Measurements from ENCODE around the gene ZNF879.

DNA sequence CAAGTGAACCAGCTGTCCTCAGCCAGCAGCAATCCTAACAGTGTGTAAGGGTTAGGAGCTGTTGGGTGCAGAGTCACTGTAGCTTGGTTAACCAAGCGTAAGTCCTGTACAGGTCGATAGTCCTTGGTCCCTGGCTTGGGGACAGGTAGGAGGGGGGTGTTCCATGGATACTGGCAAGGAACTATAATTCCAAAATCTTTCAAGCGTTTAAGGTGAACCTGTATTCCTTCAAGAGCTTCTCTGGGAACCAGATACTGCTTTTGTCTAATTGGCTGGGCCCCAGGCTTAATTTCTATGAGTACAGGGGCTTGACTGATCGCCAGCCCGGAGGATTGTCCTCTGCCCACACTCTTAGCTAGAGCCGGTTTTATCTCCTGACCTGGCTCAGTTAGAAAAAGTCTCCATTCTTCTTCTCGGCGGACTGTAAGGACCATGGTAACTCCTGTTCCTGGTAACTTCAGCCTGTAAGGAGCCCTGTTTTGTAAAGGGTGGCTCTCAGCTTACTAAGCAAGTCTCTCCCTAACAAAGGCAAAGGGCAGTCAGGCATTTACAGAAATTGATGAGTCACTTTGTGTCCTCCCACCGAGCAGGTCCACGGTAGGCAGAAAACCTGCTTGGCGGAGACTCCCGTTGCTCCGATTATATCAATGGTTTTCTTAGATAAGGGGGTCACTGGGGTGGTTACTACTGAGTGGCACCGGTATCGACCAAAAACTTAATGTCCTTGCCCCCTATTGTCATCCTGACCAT is 30.6 kb downstream of the ZNF879 start:
- TF ChIP-seq, protein P1, sequence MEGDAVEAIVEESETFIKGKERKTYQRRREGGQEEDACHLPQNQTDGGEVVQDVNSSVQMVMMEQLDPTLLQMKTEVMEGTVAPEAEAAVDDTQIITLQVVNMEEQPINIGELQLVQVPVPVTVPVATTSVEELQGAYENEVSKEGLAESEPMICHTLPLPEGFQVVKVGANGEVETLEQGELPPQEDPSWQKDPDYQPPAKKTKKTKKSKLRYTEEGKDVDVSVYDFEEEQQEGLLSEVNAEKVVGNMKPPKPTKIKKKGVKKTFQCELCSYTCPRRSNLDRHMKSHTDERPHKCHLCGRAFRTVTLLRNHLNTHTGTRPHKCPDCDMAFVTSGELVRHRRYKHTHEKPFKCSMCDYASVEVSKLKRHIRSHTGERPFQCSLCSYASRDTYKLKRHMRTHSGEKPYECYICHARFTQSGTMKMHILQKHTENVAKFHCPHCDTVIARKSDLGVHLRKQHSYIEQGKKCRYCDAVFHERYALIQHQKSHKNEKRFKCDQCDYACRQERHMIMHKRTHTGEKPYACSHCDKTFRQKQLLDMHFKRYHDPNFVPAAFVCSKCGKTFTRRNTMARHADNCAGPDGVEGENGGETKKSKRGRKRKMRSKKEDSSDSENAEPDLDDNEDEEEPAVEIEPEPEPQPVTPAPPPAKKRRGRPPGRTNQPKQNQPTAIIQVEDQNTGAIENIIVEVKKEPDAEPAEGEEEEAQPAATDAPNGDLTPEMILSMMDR (IDR thresholded peaks at IDR 0.05; ENCODE audit: low read depth, low read length): no peak
- TF ChIP-seq, protein P2, sequence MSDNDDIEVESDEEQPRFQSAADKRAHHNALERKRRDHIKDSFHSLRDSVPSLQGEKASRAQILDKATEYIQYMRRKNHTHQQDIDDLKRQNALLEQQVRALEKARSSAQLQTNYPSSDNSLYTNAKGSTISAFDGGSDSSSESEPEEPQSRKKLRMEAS (IDR thresholded peaks at IDR 0.05; ENCODE audit: low read depth, low read length): no peak
- TF ChIP-seq POLR2A (IDR thresholded peaks at IDR 0.05; ENCODE audit: extremely low read depth, insufficient read length): no peak

Measured in NB4 (cell line).